ENCODE results near the gene SMS. TPM values are rescaled to one million over a fixed set of nuclear protein-coding genes. Genes with fewer than 3 reads are reported as not detected.

The SMS gene
- total and polyA plus RNA-seq, 2 of the 4 experiments (the other 2 are of a cell fraction) = 176 to 230 TPM

DNA sequence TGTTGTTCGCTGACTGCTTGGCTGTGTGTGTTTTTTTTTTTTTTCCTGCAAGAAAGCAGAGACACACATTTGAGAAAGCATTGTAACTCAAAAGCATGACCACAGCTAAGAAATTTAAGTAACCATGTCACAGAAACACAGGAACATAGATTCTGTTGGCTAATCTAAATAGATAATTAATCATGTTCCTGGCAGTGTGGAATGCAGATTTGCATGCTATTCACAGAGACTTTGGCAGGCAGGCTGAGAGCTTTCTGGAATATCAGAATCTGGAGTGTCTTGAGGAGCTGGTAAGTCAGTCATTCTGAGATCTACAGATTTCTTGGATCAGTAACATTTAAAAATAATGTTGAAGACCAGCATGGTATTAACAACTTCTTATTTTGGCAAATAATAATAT, 33.2 kb upstream of the SMS start:
- no peak overlapping the region for H2BK5ac ChIP-seq (ENCODE audit: low read depth, low read length, poor library complexity, severe bottlenecking)
- no peak overlapping the region for H2BK15ac ChIP-seq (ENCODE audit: low read depth, low read length)
- H3K18ac ChIP-seq (ENCODE audit: low read depth, low read length) = no peak overlapping the region
- no peak overlapping the region for H3K14ac ChIP-seq (replicated peaks; ENCODE audit: low read depth, low read length)
- H3K36me3 ChIP-seq (ENCODE audit: control insufficient read depth, insufficient read depth, low read length) = no peaks in the 10 kb centered on the region
- intact Hi-C loops (cut with micrococcal nuclease) (no loop called here), dilution Hi-C loops (cut with HindIII; ENCODE audit: low sequenced_read_pairs, unreplicated experiment) (no loop called here), in situ Hi-C loops (cut with MboI; ENCODE audit: low sequenced_read_pairs) (no loop called here)
- H3K4me2 ChIP-seq (ENCODE audit: low read depth, low read length) = no peak overlapping the region
- TF ChIP-seq RFX5 (IDR thresholded peaks at IDR 0.05; ENCODE audit: low read depth, low read length) = no peak
- no peak for TF ChIP-seq MAZ (IDR thresholded peaks at IDR 0.05; ENCODE audit: borderline replicate concordance, low read depth, low read length)
- TF ChIP-seq FOS (IDR thresholded peaks at IDR 0.05; ENCODE audit: low read depth, low read length) = no peak
- TF ChIP-seq, protein P1, sequence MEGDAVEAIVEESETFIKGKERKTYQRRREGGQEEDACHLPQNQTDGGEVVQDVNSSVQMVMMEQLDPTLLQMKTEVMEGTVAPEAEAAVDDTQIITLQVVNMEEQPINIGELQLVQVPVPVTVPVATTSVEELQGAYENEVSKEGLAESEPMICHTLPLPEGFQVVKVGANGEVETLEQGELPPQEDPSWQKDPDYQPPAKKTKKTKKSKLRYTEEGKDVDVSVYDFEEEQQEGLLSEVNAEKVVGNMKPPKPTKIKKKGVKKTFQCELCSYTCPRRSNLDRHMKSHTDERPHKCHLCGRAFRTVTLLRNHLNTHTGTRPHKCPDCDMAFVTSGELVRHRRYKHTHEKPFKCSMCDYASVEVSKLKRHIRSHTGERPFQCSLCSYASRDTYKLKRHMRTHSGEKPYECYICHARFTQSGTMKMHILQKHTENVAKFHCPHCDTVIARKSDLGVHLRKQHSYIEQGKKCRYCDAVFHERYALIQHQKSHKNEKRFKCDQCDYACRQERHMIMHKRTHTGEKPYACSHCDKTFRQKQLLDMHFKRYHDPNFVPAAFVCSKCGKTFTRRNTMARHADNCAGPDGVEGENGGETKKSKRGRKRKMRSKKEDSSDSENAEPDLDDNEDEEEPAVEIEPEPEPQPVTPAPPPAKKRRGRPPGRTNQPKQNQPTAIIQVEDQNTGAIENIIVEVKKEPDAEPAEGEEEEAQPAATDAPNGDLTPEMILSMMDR (conservative IDR thresholded peaks at IDR 0.05; ENCODE audit: low read depth, low read length) = no peak
- TF ChIP-seq NFE2L2 (IDR thresholded peaks at IDR 0.05; ENCODE audit: low read depth, low read length) = no peak
- TF ChIP-seq RCOR1 (IDR thresholded peaks at IDR 0.05; ENCODE audit: insufficient replicate concordance, low read length) = no peak
- TF ChIP-seq POLR2A (IDR thresholded peaks at IDR 0.05; ENCODE audit: low read depth, low read length) = no peak
- TF ChIP-seq CEBPB (IDR thresholded peaks at IDR 0.05; ENCODE audit: low read depth, low read length) = no peak
- CTCF ChIA-PET = no interaction called here
- H2AFZ ChIP-seq (replicated peaks; ENCODE audit: low read length, poor library complexity) = no peak overlapping the region
- no peak overlapping the region for H2AK5ac ChIP-seq (ENCODE audit: low read depth, low read length)
- no peak overlapping the region for H2AK9ac ChIP-seq (replicated peaks; ENCODE audit: low read depth, low read length, poor library complexity)
- no peak overlapping the region for H2BK20ac ChIP-seq (ENCODE audit: low read depth, low read length)
- POLR2A ChIA-PET (ENCODE audit: unreplicated experiment) = no interaction called here
- WGBS, 2 experiments (ENCODE audit: extremely low coverage in 2 of 2, insufficient read length in 1 of 2) = no CpG with 5 or more reads among the region's 1 CpG
- no peaks in the 10 kb centered on the region for H3K9me1 ChIP-seq (ENCODE audit: insufficient read depth, low read length)
- no peak overlapping the region for H3K9ac ChIP-seq (ENCODE audit: low read depth, low read length)
- peak; percentile 49 for ATAC-seq (ENCODE audit: low read depth)
- H3K4me1 ChIP-seq (ENCODE audit: control insufficient read depth, insufficient read depth, low read length) = no peaks in the 10 kb centered on the region
- H4K8ac ChIP-seq (ENCODE audit: low read depth in 2 of 2, low read length in 2 of 2) = no peak overlapping the region
- no peaks in the 10 kb centered on the region for H4K20me1 ChIP-seq (ENCODE audit: insufficient read depth, low read length)
- no peaks in the 10 kb centered on the region for H3K79me1 ChIP-seq (ENCODE audit: low read depth in 1 of 2, low read length in 2 of 2)
- no TSS peak for BruUV-seq (replicated peaks)
- no peak overlapping the region for H2BK120ac ChIP-seq (ENCODE audit: low read depth, low read length)
- H3K4ac ChIP-seq (ENCODE audit: low read depth, low read length) = no peak overlapping the region
- no peak overlapping the region for H3K27ac ChIP-seq (ENCODE audit: insufficient read depth, low read length)
- peak; percentile 30 for DNase-seq
- no peak overlapping the region for H4K91ac ChIP-seq (ENCODE audit: insufficient read depth, low read depth, low read length)
- H3K23ac ChIP-seq (ENCODE audit: low read depth, low read length) = no peak overlapping the region
- peaks cover 4% of the 10 kb centered on the region; the same call in 1 of the 2 replicates for H3K27me3 ChIP-seq (ENCODE audit: control insufficient read depth, insufficient read depth, low read length)
- H3K9me3 ChIP-seq (ENCODE audit: control insufficient read depth, insufficient read depth, low read length) = no peaks in the 10 kb centered on the region
- H4K5ac ChIP-seq (ENCODE audit: low read depth, low read length) = no peak overlapping the region
- H3K56ac ChIP-seq (ENCODE audit: extremely low read depth, insufficient read depth, low read length) = no peak overlapping the region
- no peak overlapping the region for H3K4me3 ChIP-seq (ENCODE audit: insufficient read depth, low read depth, low read length)
